ENCODE results near the gene FGD4.

GRCh38 chr12:32483993-32484392 lies 84.6 kb downstream of the FGD4 start:
- TF ChIP-seq CTCF (IDR thresholded peaks at IDR 0.05): no peak
- TF ChIP-seq POLR2A (IDR thresholded peaks at IDR 0.05): no peak
